HepG2 (cell line): ENCODE measurements around the gene PRKD2. TPM values are rescaled to one million over a fixed set of nuclear protein-coding genes. Genes with fewer than 3 reads are reported as not detected.

Experiments used
- BORCS8-MEF2B ChIP-seq: sonication (generic); formaldehyde crosslinking; IDR thresholded peaks from 2 replicates; pipeline ENCODE4 v1.8.0; 2022; ENCODE audit warnings: mild to moderate bottlenecking, missing genetic modification reagents
- CREB1 ChIP-seq, 2 experiments: fragments of 450-650 bp in 1 of 2; IDR thresholded peaks; 2 replicates each; pipeline ENCODE4 v1.6.1; 2016 to 2017; ENCODE audit warnings: control low read depth in 1 of 2, mild to moderate bottlenecking in 1 of 2, missing compliant biosample characterization in 1 of 2, missing genetic modification characterization in 1 of 2
- CREM ChIP-seq, 2 experiments: sonication (generic) in 1 of 2; formaldehyde crosslinking in 1 of 2; IDR thresholded peaks; 2 replicates each; pipeline versions ENCODE4 v1.4.0 to v1.6.1; 2016 to 2020; ENCODE audit warnings: antibody characterized with exemption in 1 of 2, mild to moderate bottlenecking in 1 of 2, missing genetic modification reagents in 1 of 2
- ELF1 ChIP-seq: sonication (generic); formaldehyde crosslinking; IDR thresholded peaks from 2 replicates; pipeline ENCODE4 v1.4.0; 2020; ENCODE audit warnings: missing genetic modification reagents
- GLI4 ChIP-seq: sonication (generic); formaldehyde crosslinking; IDR thresholded peaks from 2 replicates; pipeline ENCODE4 v1.5.1; 2020; ENCODE audit warnings: missing genetic modification reagents, mild to moderate bottlenecking, moderate library complexity, borderline replicate concordance
- MXI1 ChIP-seq: IDR thresholded peaks from 3 replicates; pipeline ENCODE4 v1.6.1; 2012; ENCODE audit warnings: low read depth, low read length, inconsistent platforms, borderline replicate concordance
- PITX1 ChIP-seq: sonication (generic); formaldehyde crosslinking; IDR thresholded peaks from 2 replicates; pipeline ENCODE4 v1.5.1; 2020; ENCODE audit warnings: mild to moderate bottlenecking, missing genetic modification reagents
- TBL1XR1 ChIP-seq: fragments of 150-350 bp; IDR thresholded peaks from 2 replicates; pipeline ENCODE4 v1.6.1; 2014; ENCODE audit warnings: borderline replicate concordance, low read length; ENCODE audit not compliant: partially characterized antibody
- THAP11 ChIP-seq: IDR thresholded peaks from 2 replicates; pipeline ENCODE4 v1.6.1; 2016; ENCODE audit warnings: missing biosample characterization, missing genetic modification reagents
- ZFP36L1 ChIP-seq: sonication (generic); formaldehyde crosslinking; IDR thresholded peaks from 2 replicates; pipeline ENCODE4 v1.8.0; 2022; ENCODE audit warnings: mild to moderate bottlenecking, missing genetic modification reagents, moderate library complexity
- ZMYM2 ChIP-seq: sonication (generic); formaldehyde crosslinking; IDR thresholded peaks from 2 replicates; pipeline ENCODE4 v1.8.0; 2022; ENCODE audit warnings: mild to moderate bottlenecking, missing genetic modification reagents
- ZNF205 ChIP-seq: IDR thresholded peaks from 2 replicates; pipeline ENCODE4 v1.6.1; 2018; ENCODE audit warnings: missing biosample characterization, missing genetic modification reagents
- ZNF644 ChIP-seq: IDR thresholded peaks from 2 replicates; pipeline ENCODE4 v1.6.1; 2016; ENCODE audit warnings: low read depth
- ZNF780A ChIP-seq: sonication (generic); formaldehyde crosslinking; IDR thresholded peaks from 2 replicates; pipeline ENCODE4 v1.8.0; 2022; ENCODE audit warnings: mild to moderate bottlenecking, missing genetic modification reagents, moderate library complexity
- ZNF788 ChIP-seq: sonication (generic); formaldehyde crosslinking; IDR thresholded peaks from 2 replicates; pipeline ENCODE4 v1.5.0; 2020; ENCODE audit warnings: mild to moderate bottlenecking, missing genetic modification reagents, borderline replicate concordance
- polyA plus RNA-seq, 8 experiments: library from polyadenylated mRNA; depleted of rRNA in 3 of 8; stranded (reverse) in 7 of 8; unstranded in 1 of 8; fragments of >200 nt; fragmentation: Illumina TruSeq in 4 of 8; extraction: Trizol in 4 of 8; gene quantifications; 2 replicates each; pipeline versions ENCODE4 v1.2.1 to v1.2.3, GENCODE V29; 2011 to 2016; ENCODE audit warnings: low read depth in 4 of 8, missing spikeins in 1 of 8, mixed read lengths in 1 of 8; ENCODE audit not compliant: insufficient read depth in 1 of 8
- total RNA-seq, 5 experiments: library from RNA; depleted of rRNA; stranded (reverse); fragments of >200 nt; fragmentation: Illumina TruSeq; extraction: Trizol; gene quantifications; 2 replicates each; pipeline ENCODE4 v1.2.3, GENCODE V29; 2016; ENCODE audit warnings: low read depth in 1 of 5
- TF ChIP-seq, protein P1 (sequence below): IDR thresholded peaks from 2 replicates; pipeline ENCODE4 v1.6.1; 2016; ENCODE audit warnings: mild to moderate bottlenecking

The PRKD2 gene
- total and polyA plus RNA-seq, 2 of the 13 experiments (the other 11 are each of a cell fraction or from before 2014, with no cell fraction given): 6.7 to 7.3 TPM

DNA sequence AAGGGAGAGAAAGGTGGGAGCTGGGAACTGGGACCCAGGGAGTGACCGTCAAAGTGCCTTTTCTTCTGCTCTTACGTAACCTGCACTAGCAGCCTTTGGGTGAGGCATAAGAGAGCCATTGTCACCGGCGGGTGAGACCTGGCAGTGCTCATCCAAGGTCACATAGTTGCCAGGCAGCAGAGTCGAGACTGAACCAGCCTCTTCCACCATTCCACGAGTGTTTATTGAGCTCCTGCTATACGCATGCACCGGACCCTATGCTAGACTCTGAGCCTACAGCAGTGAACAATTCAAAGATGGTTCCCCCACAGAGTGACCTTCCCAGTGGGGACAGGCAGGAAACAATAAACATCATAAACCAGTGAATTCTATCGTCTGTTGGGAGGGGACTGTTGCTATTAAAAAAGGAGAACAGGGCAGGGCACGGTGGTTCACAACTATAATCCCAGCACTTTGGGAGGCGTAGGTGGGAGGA is 47.9 kb upstream of the PRKD2 start (continued):
- TF ChIP-seq CREM (IDR thresholded peaks at IDR 0.05) (peak; percentile 25; the same call in 1 of the 2 replicates), CREM (CRISPR knock-in tag; IDR thresholded peaks at IDR 0.05) (no peak), BORCS8-MEF2B (CRISPR knock-in tag) (0 out of 2 replicates have a peak, but pooled peaks have one; percentile 45), PITX1 (CRISPR knock-in tag) (peak; percentile 59; the same call in 1 of the 2 replicates), ZNF644 (peak; percentile 85), ZFP36L1 (0 out of 2 replicates have a peak, but pooled peaks have one; percentile 47), ZNF205 (CRISPR knock-in tag) (0 out of 2 replicates have a peak, but pooled peaks have one; percentile 28), ZMYM2 (peak; percentile 81), THAP11 (CRISPR knock-in tag) (peak; percentile 70), CREB1 (IDR thresholded peaks at IDR 0.05) (no peak; the same call in 1 of the 2 replicates), CREB1 (CRISPR knock-in tag; IDR thresholded peaks at IDR 0.05) (peak; percentile 30; the same call in 1 of the 2 replicates), ZNF780A (CRISPR knock-in tag) (no peak), MXI1 (peak; percentile 32; the same call in 1 of the 3 replicates), ZNF788 (CRISPR knock-in tag) (peak; percentile 61; the same call in 1 of the 2 replicates), ELF1 (CRISPR knock-in tag) (no peak), TBL1XR1 (no peak), GLI4 (CRISPR knock-in tag) (0 out of 2 replicates have a peak, but pooled peaks have one; percentile 36)
- TF ChIP-seq, protein P1, sequence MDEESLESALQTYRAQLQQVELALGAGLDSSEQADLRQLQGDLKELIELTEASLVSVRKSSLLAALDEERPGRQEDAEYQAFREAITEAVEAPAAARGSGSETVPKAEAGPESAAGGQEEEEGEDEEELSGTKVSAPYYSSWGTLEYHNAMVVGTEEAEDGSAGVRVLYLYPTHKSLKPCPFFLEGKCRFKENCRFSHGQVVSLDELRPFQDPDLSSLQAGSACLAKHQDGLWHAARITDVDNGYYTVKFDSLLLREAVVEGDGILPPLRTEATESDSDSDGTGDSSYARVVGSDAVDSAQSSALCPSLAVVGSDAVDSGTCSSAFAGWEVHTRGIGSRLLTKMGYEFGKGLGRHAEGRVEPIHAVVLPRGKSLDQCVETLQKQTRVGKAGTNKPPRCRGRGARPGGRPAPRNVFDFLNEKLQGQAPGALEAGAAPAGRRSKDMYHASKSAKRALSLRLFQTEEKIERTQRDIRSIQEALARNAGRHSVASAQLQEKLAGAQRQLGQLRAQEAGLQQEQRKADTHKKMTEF: peak; percentile 58; the same call in 1 of the 2 replicates
